Central memory CD8-positive, alpha-beta T cell (primary cell): ENCODE measurements around the gene MS4A7.

Experiments used
- ATAC-seq: fragments of 150-1000 bp; cut with Tn5 transposase; replicated peaks from 2 replicates; pipeline ENCODE4 v1.10.0; 2022; ENCODE audit warnings: mild to moderate bottlenecking, moderate FRiP score, moderate number of reproducible peaks; ENCODE audit not compliant: poor library complexity, severe bottlenecking; ENCODE audit errors: extremely low read depth
- DNase-seq, 2 donors: peaks; one replicate each; pipeline ENCODE4 v3.0.0; 2021; ENCODE audit warnings: low spot score in 2 of 2
- H3K27ac Mint-ChIP-seq: one replicate; pipeline ENCODE4 v1.8.0; 2022; ENCODE audit warnings: low read depth, mild to moderate bottlenecking, moderate library complexity, mixed read lengths
- H3K27me3 Mint-ChIP-seq: one replicate; pipeline ENCODE4 v1.8.0; 2022; ENCODE audit warnings: mixed read lengths
- H3K36me3 Mint-ChIP-seq: one replicate; pipeline ENCODE4 v1.8.0; 2022; ENCODE audit warnings: mild to moderate bottlenecking, moderate library complexity, mixed read lengths; ENCODE audit not compliant: insufficient read depth
- H3K4me1 Mint-ChIP-seq: one replicate; pipeline ENCODE4 v1.8.0; 2022; ENCODE audit warnings: mixed read lengths
- H3K4me3 Mint-ChIP-seq: one replicate; pipeline ENCODE4 v1.8.0; 2022; ENCODE audit warnings: mild to moderate bottlenecking, moderate library complexity, mixed read lengths
- H3K9me3 Mint-ChIP-seq: one replicate; pipeline ENCODE4 v1.8.0; 2022; ENCODE audit warnings: mixed read lengths

Gene MS4A7, protein sequence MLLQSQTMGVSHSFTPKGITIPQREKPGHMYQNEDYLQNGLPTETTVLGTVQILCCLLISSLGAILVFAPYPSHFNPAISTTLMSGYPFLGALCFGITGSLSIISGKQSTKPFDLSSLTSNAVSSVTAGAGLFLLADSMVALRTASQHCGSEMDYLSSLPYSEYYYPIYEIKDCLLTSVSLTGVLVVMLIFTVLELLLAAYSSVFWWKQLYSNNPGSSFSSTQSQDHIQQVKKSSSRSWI

GRCh38 chr11:60378354-60378753, at the start of gene MS4A7:
MS4A7 (plus strand) TSS chr11:60378532; CDS start chr11:60383142, 4,610 bp downstream.
- no peak for DNase-seq
- H3K4me1 Mint-ChIP-seq: peaks cover 7% of the 10 kb centered on the region
- H3K27ac Mint-ChIP-seq: peak within 1 kb of the TSS; percentile 23
- no peak within 1 kb of the TSS for H3K4me3 Mint-ChIP-seq
- no peaks in the 10 kb centered on the region for H3K9me3 Mint-ChIP-seq
- peaks cover 48% of the 10 kb centered on the region for H3K27me3 Mint-ChIP-seq
- peak; percentile 62 for ATAC-seq
- H3K36me3 Mint-ChIP-seq: no peaks in the 10 kb centered on the region

DNA sequence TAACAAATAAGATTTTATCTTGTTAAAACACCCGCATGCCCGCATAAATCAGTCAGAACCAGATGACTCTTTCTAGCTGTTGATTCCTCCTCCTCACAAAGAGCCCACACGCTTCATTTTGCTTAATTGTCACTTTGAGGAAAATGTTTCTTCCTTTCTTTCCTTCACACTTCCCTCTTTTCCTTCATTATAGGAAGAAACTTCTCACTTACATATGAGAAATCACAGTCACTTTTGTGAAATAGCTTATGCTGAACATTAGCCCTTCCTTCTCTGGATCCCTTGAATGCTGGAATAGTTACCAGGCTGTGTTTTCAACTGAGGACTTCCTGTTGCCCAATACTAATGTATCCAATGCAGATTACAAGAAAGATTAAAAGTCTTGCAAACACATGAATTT, 45.5 kb upstream of the MS4A7 start:
- peaks cover 18% of the 10 kb centered on the region for H3K27me3 Mint-ChIP-seq
- H3K9me3 Mint-ChIP-seq: no peaks in the 10 kb centered on the region
- H3K36me3 Mint-ChIP-seq: no peaks in the 10 kb centered on the region
- H3K27ac Mint-ChIP-seq: no peak overlapping the region
- ATAC-seq (no peak), DNase-seq (no peak)
- no peak overlapping the region for H3K4me3 Mint-ChIP-seq
- no peaks in the 10 kb centered on the region for H3K4me1 Mint-ChIP-seq

GRCh38 chr11:60334005-60334620, 44.2 kb upstream of the MS4A7 start:
- ATAC-seq (peak; percentile 43), DNase-seq (peak; percentile 38 to 49)
- no peaks in the 10 kb centered on the region for H3K4me1 Mint-ChIP-seq

GRCh38 chr11:60336767-60337391, 41.5 kb upstream of the MS4A7 start:
- no peak for DNase-seq
- H3K27ac Mint-ChIP-seq: no peak overlapping the region
- peaks cover 2% of the 10 kb centered on the region for H3K36me3 Mint-ChIP-seq
- no peak overlapping the region for H3K4me3 Mint-ChIP-seq
- no peaks in the 10 kb centered on the region for H3K9me3 Mint-ChIP-seq
- H3K27me3 Mint-ChIP-seq: peaks cover 38% of the 10 kb centered on the region
- H3K4me1 Mint-ChIP-seq: no peaks in the 10 kb centered on the region
- ATAC-seq: no peak

More at GRCh38 chr11:60334005-60334620, 44.2 kb upstream of the MS4A7 start:
- no peak overlapping the region for H3K27ac Mint-ChIP-seq
- no peaks in the 10 kb centered on the region for H3K36me3 Mint-ChIP-seq
- H3K4me3 Mint-ChIP-seq: no peak overlapping the region
- no peaks in the 10 kb centered on the region for H3K9me3 Mint-ChIP-seq
- H3K27me3 Mint-ChIP-seq: peaks cover 31% of the 10 kb centered on the region

DNA sequence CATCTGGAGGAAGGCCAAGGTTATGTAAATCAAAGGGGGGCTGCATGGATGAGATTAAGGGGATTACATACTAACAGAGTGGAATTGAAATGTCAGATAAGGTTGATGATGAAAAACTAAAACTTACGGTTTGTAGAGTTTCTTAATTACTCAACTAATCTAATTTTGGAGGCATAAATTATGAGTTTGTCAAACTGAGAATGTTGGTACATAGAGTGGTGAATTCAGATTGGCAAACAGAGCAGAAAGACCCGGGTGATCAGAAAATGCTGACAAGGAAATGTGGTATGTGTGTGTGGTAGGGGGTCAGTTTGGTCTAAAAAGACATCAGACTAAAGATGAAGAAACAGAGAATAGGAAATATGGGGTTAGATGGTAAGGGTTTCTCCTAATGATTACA, 40.3 kb upstream of the MS4A7 start:
- Mint-ChIP-seq H3K4me3 (no peak overlapping the region), H3K27ac (no peak overlapping the region), H3K27me3 (peaks cover 40% of the 10 kb centered on the region), H3K4me1 (no peaks in the 10 kb centered on the region), H3K36me3 (peaks cover 2% of the 10 kb centered on the region), H3K9me3 (no peaks in the 10 kb centered on the region)
- no peak for ATAC-seq
- DNase-seq: no peak

- H3K4me1 Mint-ChIP-seq: no peaks in the 10 kb centered on the region
- peaks cover 40% of the 10 kb centered on the region for H3K27me3 Mint-ChIP-seq
- H3K9me3 Mint-ChIP-seq: no peaks in the 10 kb centered on the region
- no peak for ATAC-seq
- H3K27ac Mint-ChIP-seq: no peak overlapping the region
- H3K36me3 Mint-ChIP-seq: peaks cover 2% of the 10 kb centered on the region
- no peak for DNase-seq
- no peak overlapping the region for H3K4me3 Mint-ChIP-seq
Observed at GRCh38 chr11:60339356-60339755, 39.0 kb upstream of the MS4A7 start.

DNA sequence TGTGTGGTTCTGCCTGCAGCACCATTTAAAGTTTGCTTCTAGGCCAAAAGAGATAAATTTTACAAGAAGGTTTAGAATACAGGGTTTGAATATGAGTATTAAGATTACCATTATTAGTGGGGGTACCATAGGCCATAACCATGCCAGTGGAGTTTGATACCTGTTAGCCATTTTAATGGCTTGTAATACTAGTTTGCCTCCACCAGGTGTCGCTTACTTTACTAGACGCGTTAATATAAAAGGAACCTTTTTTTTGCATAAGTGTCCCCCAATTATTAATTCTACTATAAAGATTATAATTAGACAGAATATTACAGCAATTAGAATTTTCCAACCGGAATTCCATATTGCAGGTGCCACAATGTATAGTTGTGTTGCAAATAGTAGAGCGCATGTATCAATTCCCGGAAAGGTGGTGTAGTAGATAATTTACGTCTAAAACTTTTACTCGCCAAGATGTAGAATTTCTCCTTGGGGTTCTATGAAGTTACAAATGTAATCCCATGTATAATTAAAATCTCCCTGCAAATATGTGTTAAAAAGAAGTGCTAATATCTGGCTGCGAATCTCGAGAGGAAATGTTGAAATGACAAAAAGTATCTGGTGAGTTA, 35.1 kb upstream of the MS4A7 start:
- Mint-ChIP-seq H3K27me3 (peaks cover 54% of the 10 kb centered on the region), H3K9me3 (no peaks in the 10 kb centered on the region), H3K27ac (no peak overlapping the region), H3K4me3 (no peak overlapping the region), H3K36me3 (peaks cover 2% of the 10 kb centered on the region), H3K4me1 (no peaks in the 10 kb centered on the region)
- DNase-seq (no peak), ATAC-seq (no peak)

- Mint-ChIP-seq H3K27ac (no peak overlapping the region), H3K4me1 (no peaks in the 10 kb centered on the region), H3K9me3 (no peaks in the 10 kb centered on the region), H3K4me3 (no peak overlapping the region), H3K36me3 (peaks cover 2% of the 10 kb centered on the region), H3K27me3 (peaks cover 51% of the 10 kb centered on the region)
- no peak for ATAC-seq
- no peak for DNase-seq
Observed at GRCh38 chr11:60344146-60344545, 34.2 kb upstream of the MS4A7 start.

- Mint-ChIP-seq H3K27ac (no peak overlapping the region), H3K4me3 (no peak overlapping the region), H3K4me1 (no peaks in the 10 kb centered on the region), H3K27me3 (peaks cover 51% of the 10 kb centered on the region), H3K36me3 (no peaks in the 10 kb centered on the region), H3K9me3 (no peaks in the 10 kb centered on the region)
- DNase-seq (no peak), ATAC-seq (no peak)
Observed at GRCh38 chr11:60345489-60345888, 32.8 kb upstream of the MS4A7 start.

DNA sequence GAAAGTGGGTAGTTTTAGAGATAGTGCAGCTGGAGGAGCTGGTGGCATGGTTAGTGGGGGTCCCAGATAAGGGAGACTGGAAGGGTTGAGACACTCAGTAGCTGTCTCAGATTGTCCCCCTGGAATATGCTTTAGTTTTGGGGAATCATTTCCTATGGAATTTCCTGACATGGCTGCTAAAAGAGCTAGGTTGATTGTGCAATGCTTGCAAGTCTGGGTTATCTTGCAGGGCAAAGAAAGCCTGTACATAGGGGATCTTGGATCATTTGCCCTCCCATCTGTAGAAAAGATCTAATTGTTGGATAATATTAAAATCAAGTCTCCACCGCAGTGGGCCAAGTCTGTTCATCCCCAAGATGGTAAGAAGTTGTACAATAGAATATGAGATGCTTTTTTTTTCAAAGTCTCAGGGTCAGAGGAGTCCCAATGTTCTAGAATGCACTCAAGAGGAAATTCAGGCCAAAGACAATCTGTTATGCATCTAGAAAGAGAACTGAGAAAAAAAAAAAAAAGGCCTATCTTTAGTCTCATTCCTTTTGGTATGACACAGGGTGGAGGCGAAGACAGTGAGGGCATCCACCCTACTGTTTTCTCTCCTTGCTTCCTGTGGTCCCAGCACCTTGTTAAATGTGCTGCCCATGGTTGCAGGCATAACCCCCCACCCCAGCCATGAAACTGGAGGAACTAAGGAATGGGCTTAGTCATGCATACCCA, 31.1 kb upstream of the MS4A7 start:
- H3K4me3 Mint-ChIP-seq: no peak overlapping the region
- no peaks in the 10 kb centered on the region for H3K4me1 Mint-ChIP-seq
- no peaks in the 10 kb centered on the region for H3K36me3 Mint-ChIP-seq
- H3K9me3 Mint-ChIP-seq: no peaks in the 10 kb centered on the region
- H3K27me3 Mint-ChIP-seq: peaks cover 40% of the 10 kb centered on the region
- ATAC-seq (no peak), DNase-seq (no peak)
- no peak overlapping the region for H3K27ac Mint-ChIP-seq

DNA sequence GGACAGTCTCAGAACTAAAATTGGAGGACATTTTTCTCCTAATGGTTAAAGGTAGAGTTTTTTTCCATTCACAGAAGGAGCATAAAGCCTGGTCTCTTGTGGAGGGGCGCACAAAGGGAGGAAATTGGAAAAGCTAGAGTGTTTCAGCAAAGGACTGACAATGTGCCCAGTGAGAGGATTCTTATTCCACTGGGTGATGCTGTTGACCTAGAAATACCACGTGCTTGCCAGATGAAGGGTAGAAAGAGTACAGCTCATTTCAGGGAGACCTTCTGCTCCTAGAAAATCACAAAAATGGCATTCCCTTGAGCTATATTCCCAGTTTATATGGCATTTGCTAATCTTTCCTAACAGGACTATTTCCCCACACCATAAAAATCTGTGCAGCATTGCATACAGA, 30.2 kb upstream of the MS4A7 start:
- ATAC-seq (no peak), DNase-seq (no peak)
- Mint-ChIP-seq H3K36me3 (no peaks in the 10 kb centered on the region), H3K27me3 (peaks cover 38% of the 10 kb centered on the region), H3K9me3 (no peaks in the 10 kb centered on the region), H3K27ac (no peak overlapping the region), H3K4me1 (no peaks in the 10 kb centered on the region), H3K4me3 (no peak overlapping the region)

DNA sequence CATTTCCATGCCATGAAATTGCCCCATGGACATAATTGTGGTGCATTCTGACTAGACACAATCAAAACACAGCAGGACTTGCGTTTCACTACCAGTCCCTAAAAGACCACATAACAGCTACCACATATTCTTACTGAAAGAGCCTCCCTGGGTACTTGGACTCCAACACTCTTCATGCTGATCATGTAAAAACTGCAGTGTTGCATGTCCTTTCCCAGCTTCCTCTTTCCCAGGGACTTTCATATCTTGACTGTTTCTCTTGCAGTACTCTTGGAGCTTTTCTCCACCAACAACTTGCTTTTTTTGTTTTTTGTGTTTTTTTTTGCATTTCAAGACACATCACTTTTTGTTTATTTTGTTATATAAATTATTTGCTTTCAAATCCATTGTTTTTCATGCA, 28.3 kb upstream of the MS4A7 start:
- Mint-ChIP-seq H3K4me1 (no peaks in the 10 kb centered on the region), H3K27me3 (peaks cover 44% of the 10 kb centered on the region), H3K4me3 (no peak overlapping the region), H3K27ac (no peak overlapping the region), H3K9me3 (no peaks in the 10 kb centered on the region), H3K36me3 (no peaks in the 10 kb centered on the region)
- ATAC-seq: no peak
- no peak for DNase-seq
